ENCODE results near the gene SEMA3A. TPM values are rescaled to one million over a fixed set of nuclear protein-coding genes. Genes with fewer than 3 reads are reported as not detected.

The SEMA3A gene
- total and polyA plus RNA-seq, 2 of the 4 experiments (the other 2 are of a cell fraction), result 31.2 to 213 TPM

- no peaks in the 10 kb centered on the region for H3K4me1 ChIP-seq (ENCODE audit: control insufficient read depth, insufficient read depth, low read length)
- H2BK20ac ChIP-seq (ENCODE audit: low read depth, low read length), result no peak overlapping the region
- WGBS, 2 experiments (ENCODE audit: extremely low coverage in 2 of 2, insufficient read length in 1 of 2), result no CpG with 5 or more reads among the region's 1 CpG
Observed at GRCh38 chr7:83921271-83921940, 273.2 kb downstream of the SEMA3A start.

More at GRCh38 chr7:83921271-83921940, 273.2 kb downstream of the SEMA3A start:
- no peak overlapping the region for H2AK9ac ChIP-seq (replicated peaks; ENCODE audit: low read depth, low read length, poor library complexity)
- no peak overlapping the region for H3K4me3 ChIP-seq (ENCODE audit: insufficient read depth, low read depth, low read length)
- H2AFZ ChIP-seq (replicated peaks; ENCODE audit: low read length, poor library complexity), result no peak overlapping the region
- H3K27me3 ChIP-seq (ENCODE audit: control insufficient read depth, insufficient read depth, low read length), result no peaks in the 10 kb centered on the region
- dilution Hi-C loops (cut with HindIII; ENCODE audit: low sequenced_read_pairs, unreplicated experiment), result no loop called here
- no peaks in the 10 kb centered on the region for H3K9me1 ChIP-seq (ENCODE audit: insufficient read depth, low read length)
- H3K9ac ChIP-seq (ENCODE audit: low read depth, low read length), result no peak overlapping the region
- no peak overlapping the region for H3K23ac ChIP-seq (ENCODE audit: low read depth, low read length)
- H3K14ac ChIP-seq (replicated peaks; ENCODE audit: low read depth, low read length), result no peak overlapping the region
- no peak for ATAC-seq (ENCODE audit: low read depth)
- H3K56ac ChIP-seq (ENCODE audit: extremely low read depth, insufficient read depth, low read length), result no peak overlapping the region
- no peak for TF ChIP-seq ELK1 (IDR thresholded peaks at IDR 0.05; ENCODE audit: borderline replicate concordance, low read depth, low read length)
- no peak for TF ChIP-seq CHD1 (IDR thresholded peaks at IDR 0.05; ENCODE audit: low read depth, low read length)
- no peak for TF ChIP-seq POLR2A (IDR thresholded peaks at IDR 0.05; ENCODE audit: low read depth, low read length)
- TF ChIP-seq FOS (IDR thresholded peaks at IDR 0.05; ENCODE audit: low read depth, low read length), result no peak
- no peak for TF ChIP-seq MAZ (IDR thresholded peaks at IDR 0.05; ENCODE audit: borderline replicate concordance, low read depth, low read length)
- no peak for TF ChIP-seq RAD21 (IDR thresholded peaks at IDR 0.05; ENCODE audit: low read length)
- no peak overlapping the region for H3K4me2 ChIP-seq (ENCODE audit: low read depth, low read length)
- no peak overlapping the region for H4K5ac ChIP-seq (ENCODE audit: low read depth, low read length)
- no peak overlapping the region for H2BK5ac ChIP-seq (ENCODE audit: low read depth, low read length, poor library complexity, severe bottlenecking)
- no peak for DNase-seq
- no peaks in the 10 kb centered on the region for H4K20me1 ChIP-seq (ENCODE audit: insufficient read depth, low read length)
- no peak overlapping the region for H4K8ac ChIP-seq (ENCODE audit: low read depth in 2 of 2, low read length in 2 of 2)
- H2BK15ac ChIP-seq (ENCODE audit: low read depth, low read length), result no peak overlapping the region
- ChIA-PET CTCF (no interaction called here), POLR2A (ENCODE audit: unreplicated experiment) (interaction anchor here (0.7 kb wide), 1 partner anchor 1104 kb away, joined by 4 read pairs; no protein-coding TSS in a partner anchor)
- H4K91ac ChIP-seq (ENCODE audit: insufficient read depth, low read depth, low read length), result no peak overlapping the region
- no peaks in the 10 kb centered on the region for H3K9me3 ChIP-seq (ENCODE audit: control insufficient read depth, insufficient read depth, low read length)
- H3K18ac ChIP-seq (ENCODE audit: low read depth, low read length), result no peak overlapping the region
- H2BK120ac ChIP-seq (ENCODE audit: low read depth, low read length), result no peak overlapping the region
- H3K4ac ChIP-seq (ENCODE audit: low read depth, low read length), result no peak overlapping the region
- no peak overlapping the region for H2AK5ac ChIP-seq (ENCODE audit: low read depth, low read length)
- in situ Hi-C loops (cut with MboI; ENCODE audit: low sequenced_read_pairs), result loop anchor here (25.0 kb wide), 2 partner anchors 1816 to 1916 kb away; no protein-coding TSS in a partner anchor
- H3K79me1 ChIP-seq (ENCODE audit: low read depth in 1 of 2, low read length in 2 of 2), result no peaks in the 10 kb centered on the region
- H3K27ac ChIP-seq (ENCODE audit: insufficient read depth, low read length), result no peak overlapping the region
- no TSS peak for BruUV-seq (replicated peaks)
- intact Hi-C loops (cut with micrococcal nuclease), result loop anchor here (10.0 kb wide), 1 partner anchor 1543 kb away; no protein-coding TSS in a partner anchor
- H3K36me3 ChIP-seq (ENCODE audit: control insufficient read depth, insufficient read depth, low read length), result no peaks in the 10 kb centered on the region
